ENCODE results near the gene TRAPPC5. TPM values are rescaled to one million over a fixed set of nuclear protein-coding genes. Genes with fewer than 3 reads are reported as not detected.

The TRAPPC5 gene
- polyA plus RNA-seq, 1 donor (not counting 4 experiments of a cell fraction or from before 2014, with no cell fraction given): 54.8 TPM

GRCh38 chr19:7644550-7644877 lies 36.1 kb upstream of the TRAPPC5 start:
- FAIRE-seq (no peak), DNase-seq (ENCODE audit: low read depth, low spot score) (no peak)
- dilution Hi-C loops (cut with MboI; ENCODE audit: extremely low pct_ligation_motif_present, low sequenced_read_pairs): no loop called here
- no peak for TF ChIP-seq CTCF (optimal IDR thresholded peaks at IDR 0.05 in 1 of 3, IDR thresholded peaks at IDR 0.05 in 1 of 3, conservative IDR thresholded peaks at IDR 0.05 in 1 of 3; ENCODE audit: extremely low read depth in 1 of 3, insufficient read depth in 2 of 3, low read length in 3 of 3)
- TF ChIP-seq EZH2 (IDR thresholded peaks at IDR 0.05; ENCODE audit: low read length): no peak
- Histone ChIP-seq H3K4me2 (ENCODE audit: control insufficient read depth, extremely low read depth, insufficient read depth, low read depth, low read length) (no peak overlapping the region), H3K4me1 (ENCODE audit: control insufficient read depth, extremely low read depth, insufficient read depth, low read length) (no peaks in the 10 kb centered on the region), H3K9me3 (ENCODE audit: control insufficient read depth, low read depth, low read length) (no peaks in the 10 kb centered on the region), H2AFZ (ENCODE audit: control insufficient read depth, low read length) (no peak overlapping the region), H3K36me3 (ENCODE audit: control insufficient read depth in 2 of 2, extremely low read depth in 1 of 2, insufficient read depth in 2 of 2, low read length in 2 of 2) (peaks cover 12 to 21% of the 10 kb centered on the region in 2 experiments), H4K20me1 (ENCODE audit: control insufficient read depth, extremely low read depth, insufficient read depth, low read length) (no peaks in the 10 kb centered on the region), H3K27ac (ENCODE audit: control insufficient read depth, insufficient read depth, low read length) (no peak overlapping the region), H3K9ac (ENCODE audit: control insufficient read depth, extremely low read depth, insufficient read depth, low read length) (no peak overlapping the region), H3K4me3 (ENCODE audit: control insufficient read depth in 2 of 3, extremely low read depth in 1 of 3, insufficient read depth in 2 of 3, low read depth in 1 of 3, low read length in 3 of 3) (no peak overlapping the region), H3K27me3 (ENCODE audit: control insufficient read depth, extremely low read depth, insufficient read depth, low read length) (no peaks in the 10 kb centered on the region), H3K79me2 (ENCODE audit: control insufficient read depth, insufficient read depth, low read length) (peaks cover 8% of the 10 kb centered on the region), H3K9me1 (ENCODE audit: control insufficient read depth, extremely low read depth, insufficient read depth, low read length) (no peaks in the 10 kb centered on the region)

- no peak overlapping the region for H3K9ac ChIP-seq (ENCODE audit: control insufficient read depth, extremely low read depth, insufficient read depth, low read length)
- H3K4me2 ChIP-seq (ENCODE audit: control insufficient read depth, extremely low read depth, insufficient read depth, low read depth, low read length): no peak overlapping the region
- peaks cover 5 to 18% of the 10 kb centered on the region in 2 experiments for H3K36me3 ChIP-seq (ENCODE audit: control insufficient read depth in 2 of 2, extremely low read depth in 1 of 2, insufficient read depth in 2 of 2, low read length in 2 of 2)
- H4K20me1 ChIP-seq (ENCODE audit: control insufficient read depth, extremely low read depth, insufficient read depth, low read length): no peaks in the 10 kb centered on the region
- H2AFZ ChIP-seq (ENCODE audit: control insufficient read depth, low read length): no peak overlapping the region
- dilution Hi-C loops (cut with MboI; ENCODE audit: extremely low pct_ligation_motif_present, low sequenced_read_pairs): no loop called here
- DNase-seq (ENCODE audit: low read depth, low spot score): no peak
- H3K9me3 ChIP-seq (ENCODE audit: control insufficient read depth, low read depth, low read length): no peaks in the 10 kb centered on the region
- no peak for FAIRE-seq
- no peak for TF ChIP-seq CTCF (optimal IDR thresholded peaks at IDR 0.05 in 1 of 3, IDR thresholded peaks at IDR 0.05 in 1 of 3, conservative IDR thresholded peaks at IDR 0.05 in 1 of 3; ENCODE audit: extremely low read depth in 1 of 3, insufficient read depth in 2 of 3, low read length in 3 of 3)
- no peak for TF ChIP-seq EZH2 (IDR thresholded peaks at IDR 0.05; ENCODE audit: low read length)
- no peak overlapping the region for H3K4me3 ChIP-seq (ENCODE audit: control insufficient read depth in 2 of 3, extremely low read depth in 1 of 3, insufficient read depth in 2 of 3, low read depth in 1 of 3, low read length in 3 of 3)
- H3K27me3 ChIP-seq (ENCODE audit: control insufficient read depth, extremely low read depth, insufficient read depth, low read length): no peaks in the 10 kb centered on the region
- H3K9me1 ChIP-seq (ENCODE audit: control insufficient read depth, extremely low read depth, insufficient read depth, low read length): no peaks in the 10 kb centered on the region
- H3K79me2 ChIP-seq (ENCODE audit: control insufficient read depth, insufficient read depth, low read length): peaks cover 2% of the 10 kb centered on the region
- H3K4me1 ChIP-seq (ENCODE audit: control insufficient read depth, extremely low read depth, insufficient read depth, low read length): no peaks in the 10 kb centered on the region
- H3K27ac ChIP-seq (ENCODE audit: control insufficient read depth, insufficient read depth, low read length): no peak overlapping the region
Observed at GRCh38 chr19:7645163-7645562, 35.5 kb upstream of the TRAPPC5 start.

Measured in keratinocyte (primary cell).